VCaP (cell line): ENCODE data around the gene ADCY10.
"Not testable (repeated sequence)": the region's sequence is repeated elsewhere in the genome, so short reads cannot be mapped to it uniquely, and the experiment has no call there.

Source experiments
- H3K27ac ChIP-seq: fragments of 450-650 bp; 2 replicates; pipeline ENCODE4 v1.5.1; 2017
- CTCF ChIP-seq: fragments of 450-650 bp; conservative IDR thresholded peaks from 2 replicates; pipeline ENCODE4 v1.5.1; 2017; ENCODE audit warnings: mild to moderate bottlenecking, moderate library complexity

Gene ADCY10

GRCh38 chr1:167900907-167901306 lies 13.0 kb downstream of the ADCY10 start:
- no peak for TF ChIP-seq CTCF
- no peak overlapping the region for H3K27ac ChIP-seq

- TF ChIP-seq CTCF, result no peak
- no peak overlapping the region; the same call in 1 of the 2 replicates for H3K27ac ChIP-seq
Observed at GRCh38 chr1:167899253-167899681, 14.7 kb downstream of the ADCY10 start.

- no peak overlapping the region for H3K27ac ChIP-seq
- TF ChIP-seq CTCF, result no peak
Observed at GRCh38 chr1:167898578-167899222, 15.2 kb downstream of the ADCY10 start.

- H3K27ac ChIP-seq, result no peak overlapping the region
- no peak for TF ChIP-seq CTCF
Observed at GRCh38 chr1:167893798-167894197, 20.1 kb downstream of the ADCY10 start.

GRCh38 chr1:167890400-167890799 lies 23.5 kb downstream of the ADCY10 start:
- TF ChIP-seq CTCF, result no peak
- no peak overlapping the region for H3K27ac ChIP-seq

- H3K27ac ChIP-seq, result not testable (repeated sequence)
Observed at GRCh38 chr1:167887187-167887586, 26.7 kb downstream of the ADCY10 start.

GRCh38 chr1:167882376-167882775 lies 31.6 kb downstream of the ADCY10 start:
- TF ChIP-seq CTCF, result no peak
- H3K27ac ChIP-seq, result no peak overlapping the region

- H3K27ac ChIP-seq, result no peak overlapping the region
Observed at GRCh38 chr1:167881786-167882185, 32.1 kb downstream of the ADCY10 start.

More at GRCh38 chr1:167881786-167882185, 32.1 kb downstream of the ADCY10 start:
- TF ChIP-seq CTCF, result no peak
